Rectal smooth muscle tissue (tissue), 1 donor: Measurements from ENCODE around the gene TBCD.
"Not testable (repeated sequence)": the region's sequence is repeated elsewhere in the genome, so short reads cannot be mapped to it uniquely, and the experiment has no call there.

Experiments used
- H3K27ac ChIP-seq: one replicate; pipeline ENCODE4 v1.7.0; 2013; ENCODE audit warnings: low read depth, low read length, inconsistent platforms
- H3K27me3 ChIP-seq: one replicate; pipeline ENCODE4 v1.7.0; 2013; ENCODE audit warnings: low read length; ENCODE audit not compliant: control insufficient read depth, insufficient read depth
- H3K36me3 ChIP-seq: one replicate; pipeline ENCODE4 v1.7.0; 2013; ENCODE audit warnings: low read length; ENCODE audit not compliant: control insufficient read depth, insufficient read depth
- H3K4me1 ChIP-seq: one replicate; pipeline ENCODE4 v1.7.0; 2013; ENCODE audit warnings: low read length; ENCODE audit not compliant: control insufficient read depth, insufficient read depth
- H3K4me3 ChIP-seq: one replicate; pipeline ENCODE4 v1.7.0; 2013; ENCODE audit warnings: low read length
- H3K9ac ChIP-seq: one replicate; pipeline ENCODE4 v1.7.0; 2013; ENCODE audit warnings: low read length

Gene TBCD

GRCh38 chr17:82946081-82946480 is 194.2 kb downstream of the TBCD start:
- no peaks in the 10 kb centered on the region for H3K27me3 ChIP-seq
- no peak overlapping the region for H3K4me3 ChIP-seq
- H3K9ac ChIP-seq, result no peak overlapping the region
- H3K4me1 ChIP-seq, result no peaks in the 10 kb centered on the region
- no peak overlapping the region for H3K27ac ChIP-seq
- H3K36me3 ChIP-seq, result peaks cover 20% of the 10 kb centered on the region

GRCh38 chr17:82947051-82947991 is 195.5 kb downstream of the TBCD start:
- Histone ChIP-seq H3K4me3 (no peak overlapping the region), H3K4me1 (no peaks in the 10 kb centered on the region), H3K9ac (no peak overlapping the region), H3K27ac (no peak overlapping the region), H3K27me3 (no peaks in the 10 kb centered on the region), H3K36me3 (peaks cover 17% of the 10 kb centered on the region)

- Histone ChIP-seq H3K27me3 (no peaks in the 10 kb centered on the region), H3K4me1 (no peaks in the 10 kb centered on the region), H3K4me3 (no peak overlapping the region), H3K27ac (no peak overlapping the region), H3K9ac (no peak overlapping the region), H3K36me3 (peaks cover 9% of the 10 kb centered on the region)
Observed at GRCh38 chr17:82948081-82948511, 196.2 kb downstream of the TBCD start.

- H3K27me3 ChIP-seq, result no peaks in the 10 kb centered on the region
- H3K36me3 ChIP-seq, result peaks cover 4% of the 10 kb centered on the region
- no peak overlapping the region for H3K27ac ChIP-seq
- no peak overlapping the region for H3K4me3 ChIP-seq
- H3K9ac ChIP-seq, result no peak overlapping the region
- H3K4me1 ChIP-seq, result no peaks in the 10 kb centered on the region
Observed at GRCh38 chr17:82948957-82949356, 197.1 kb downstream of the TBCD start.

GRCh38 chr17:82949361-82949760 is 197.5 kb downstream of the TBCD start:
- H3K9ac ChIP-seq, result no peak overlapping the region
- H3K27ac ChIP-seq, result no peak overlapping the region
- H3K36me3 ChIP-seq, result no peaks in the 10 kb centered on the region
- no peaks in the 10 kb centered on the region for H3K4me1 ChIP-seq
- no peak overlapping the region for H3K4me3 ChIP-seq
- H3K27me3 ChIP-seq, result no peaks in the 10 kb centered on the region

GRCh38 chr17:82949984-82950383 is 198.1 kb downstream of the TBCD start:
- Histone ChIP-seq H3K4me3 (no peak overlapping the region), H3K36me3 (no peaks in the 10 kb centered on the region), H3K27me3 (no peaks in the 10 kb centered on the region), H3K4me1 (no peaks in the 10 kb centered on the region), H3K27ac (no peak overlapping the region), H3K9ac (no peak overlapping the region)

- no peak overlapping the region for H3K9ac ChIP-seq
- H3K4me1 ChIP-seq, result no peaks in the 10 kb centered on the region
- H3K4me3 ChIP-seq, result no peak overlapping the region
- no peak overlapping the region for H3K27ac ChIP-seq
- H3K36me3 ChIP-seq, result no peaks in the 10 kb centered on the region
- no peaks in the 10 kb centered on the region for H3K27me3 ChIP-seq
Observed at GRCh38 chr17:82950525-82951102, 198.7 kb downstream of the TBCD start.

GRCh38 chr17:82952019-82952418 is 200.2 kb downstream of the TBCD start:
- Histone ChIP-seq H3K9ac (no peak overlapping the region), H3K4me1 (no peaks in the 10 kb centered on the region), H3K4me3 (no peak overlapping the region), H3K27ac (no peak overlapping the region), H3K36me3 (no peaks in the 10 kb centered on the region), H3K27me3 (no peaks in the 10 kb centered on the region)

- not testable (repeated sequence) for H3K4me3 ChIP-seq, H3K27me3 ChIP-seq, H3K4me1 ChIP-seq, H3K27ac ChIP-seq, H3K9ac ChIP-seq, H3K36me3 ChIP-seq
Observed at GRCh38 chr17:82955106-82955505, 203.2 kb downstream of the TBCD start.

- not testable (repeated sequence) for H3K4me3 ChIP-seq, H3K9ac ChIP-seq, H3K4me1 ChIP-seq, H3K36me3 ChIP-seq, H3K27ac ChIP-seq, H3K27me3 ChIP-seq
Observed at GRCh38 chr17:82955627-82956026, 203.8 kb downstream of the TBCD start.

GRCh38 chr17:82956146-82956725 is 204.4 kb downstream of the TBCD start:
- Histone ChIP-seq H3K4me3 (no peak overlapping the region), H3K36me3 (peaks cover 3% of the 10 kb centered on the region), H3K27ac (no peak overlapping the region), H3K27me3 (no peaks in the 10 kb centered on the region), H3K4me1 (no peaks in the 10 kb centered on the region), H3K9ac (no peak overlapping the region)

- Histone ChIP-seq H3K27ac (no peak overlapping the region), H3K4me1 (no peaks in the 10 kb centered on the region), H3K27me3 (no peaks in the 10 kb centered on the region), H3K36me3 (peaks cover 3% of the 10 kb centered on the region), H3K4me3 (no peak overlapping the region), H3K9ac (no peak overlapping the region)
Observed at GRCh38 chr17:82956726-82957468, 205.0 kb downstream of the TBCD start.
